Activated CD8-positive, alpha-beta T cell treated with anti-CD3 and anti-CD28 coated beads for 36 hours (primary cell): ENCODE measurements around the gene CACHD1. TPM values are rescaled to one million over a fixed set of nuclear protein-coding genes. Genes with fewer than 3 reads are reported as not detected.

Experiments used
- ATAC-seq: fragments of 200-7000 bp; cut with Tn5 transposase; one replicate; pipeline ENCODE4 v1.10.0; 2021; ENCODE audit warnings: mild to moderate bottlenecking, moderate library complexity
- CTCF ChIA-PET: fragments of 350-600 bp; sonication (Branson Sonifier 250); formaldehyde crosslinking; loops from one replicate; lab custom pipeline; 2021; ENCODE audit warnings: antibody characterized with exemption; lab: Charles Lee
- POLR2A ChIA-PET: fragments of 350-600 bp; sonication (Branson Sonifier 250); formaldehyde crosslinking; loops from one replicate; lab custom pipeline; 2021; ENCODE audit warnings: antibody characterized with exemption; lab: Charles Lee
- DNase-seq: peaks from one replicate; pipeline ENCODE4 v3.0.0-alpha.2; 2020
- H3K27ac Mint-ChIP-seq: one replicate; pipeline ENCODE4 v1.8.0; 2021; ENCODE audit warnings: mild to moderate bottlenecking, mixed read lengths
- H3K27me3 Mint-ChIP-seq: one replicate; pipeline ENCODE4 v1.8.0; 2021; ENCODE audit warnings: mixed read lengths
- H3K36me3 Mint-ChIP-seq: one replicate; pipeline ENCODE4 v1.8.0; 2021; ENCODE audit warnings: low read depth, mixed read lengths
- H3K4me1 Mint-ChIP-seq: one replicate; pipeline ENCODE4 v1.8.0; 2021; ENCODE audit warnings: low read depth, mixed read lengths
- H3K4me3 Mint-ChIP-seq: one replicate; pipeline ENCODE4 v1.8.0; 2021; ENCODE audit warnings: mild to moderate bottlenecking, moderate library complexity, mixed read lengths
- H3K9me3 Mint-ChIP-seq: one replicate; pipeline ENCODE4 v1.8.0; 2021; ENCODE audit warnings: mixed read lengths
- CTCF ChIP-seq: fragments of 200-600 bp; IDR thresholded peaks from one replicate; pipeline ENCODE4 v1.8.0; 2022; ENCODE audit warnings: antibody characterized with exemption, mild to moderate bottlenecking
- intact Hi-C: fragments of 100-400 bp; cut with micrococcal nuclease; formaldehyde crosslinking; loops from one replicate; pipeline ENCODE4 v1.10.0; 2022
- total RNA-seq, 2 experiments: library from RNA; stranded (reverse); gene quantifications; one replicate each; pipeline ENCODE4 v1.2.3, GENCODE V29; 2021

Gene CACHD1
- total RNA-seq, 2 experiments from 2014 or later: 2.2 to 2.5 TPM

- no peaks in the 10 kb centered on the region for H3K9me3 Mint-ChIP-seq
- CTCF ChIA-PET: interaction anchor here (0.8 kb wide), 1 partner anchor 16 kb away, joined by 3 read pairs; no protein-coding TSS in a partner anchor
- POLR2A ChIA-PET: interaction anchor here (0.7 kb wide), 1 partner anchor 11 kb away, joined by 3 read pairs; no protein-coding TSS in a partner anchor
- no peak for ATAC-seq
- TF ChIP-seq CTCF: no peak
- H3K36me3 Mint-ChIP-seq: no peaks in the 10 kb centered on the region
- no peak for DNase-seq
- peaks cover 2% of the 10 kb centered on the region for H3K27me3 Mint-ChIP-seq
- H3K27ac Mint-ChIP-seq: no peak overlapping the region
- intact Hi-C loops: no loop called here
- H3K4me1 Mint-ChIP-seq: peaks cover 10% of the 10 kb centered on the region
- no peak overlapping the region for H3K4me3 Mint-ChIP-seq
Measured at GRCh38 chr1:64486193-64486592, 16.3 kb downstream of the CACHD1 start.

DNA sequence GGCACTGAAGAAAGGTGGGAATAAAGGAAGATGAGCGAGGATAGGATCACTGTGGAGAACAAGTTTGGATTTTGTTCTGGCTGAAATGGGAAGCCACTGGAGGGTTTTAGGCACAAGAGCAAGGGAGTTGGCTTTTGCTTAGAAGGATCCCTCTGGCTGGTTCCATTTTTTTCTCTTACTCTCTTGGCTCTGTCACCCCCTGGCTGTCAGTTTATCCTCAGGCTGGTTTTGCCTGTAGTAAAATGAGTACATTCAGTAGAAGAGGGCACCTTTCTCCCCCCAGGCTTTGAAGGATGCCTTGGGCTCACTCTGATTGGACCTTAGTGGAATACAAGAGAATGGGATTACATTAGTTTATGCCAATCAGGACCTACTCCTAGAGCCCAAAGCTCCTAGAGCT, 17.1 kb downstream of the CACHD1 start:
- DNase-seq: peak; percentile 16
- no peak for TF ChIP-seq CTCF
- Mint-ChIP-seq H3K4me1 (peaks cover 10% of the 10 kb centered on the region), H3K27me3 (peaks cover 2% of the 10 kb centered on the region), H3K4me3 (no peak overlapping the region), H3K9me3 (no peaks in the 10 kb centered on the region), H3K27ac (no peak overlapping the region), H3K36me3 (no peaks in the 10 kb centered on the region)
- ATAC-seq: no peak
- POLR2A ChIA-PET: interaction anchor here (0.5 kb wide), 1 partner anchor 14 kb away, joined by 3 read pairs; no protein-coding TSS in a partner anchor
- CTCF ChIA-PET: no interaction called here
- intact Hi-C loops: no loop called here

- H3K4me1 Mint-ChIP-seq: peaks cover 7% of the 10 kb centered on the region
- no peak for ATAC-seq
- H3K9me3 Mint-ChIP-seq: no peaks in the 10 kb centered on the region
- no peak for DNase-seq
- intact Hi-C loops: no loop called here
- no peak overlapping the region for H3K27ac Mint-ChIP-seq
- peaks cover 2% of the 10 kb centered on the region for H3K27me3 Mint-ChIP-seq
- no peak for TF ChIP-seq CTCF
- no peak overlapping the region for H3K4me3 Mint-ChIP-seq
- ChIA-PET POLR2A (no interaction called here), CTCF (interaction anchor here (0.8 to 1.0 kb wide), 3 partner anchors 10 to 220 kb away, joined by 3 read pairs; no protein-coding TSS in a partner anchor)
- H3K36me3 Mint-ChIP-seq: no peaks in the 10 kb centered on the region
Measured at GRCh38 chr1:64488862-64489261, 18.9 kb downstream of the CACHD1 start.

- intact Hi-C loops: no loop called here
- peak overlapping the region; percentile 80 for H3K27ac Mint-ChIP-seq
- peaks cover 13% of the 10 kb centered on the region for H3K4me1 Mint-ChIP-seq
- H3K27me3 Mint-ChIP-seq: peaks cover 2% of the 10 kb centered on the region
- ATAC-seq (no peak), DNase-seq (no peak)
- no peak overlapping the region for H3K4me3 Mint-ChIP-seq
- no peaks in the 10 kb centered on the region for H3K36me3 Mint-ChIP-seq
- no peak for TF ChIP-seq CTCF
- no peaks in the 10 kb centered on the region for H3K9me3 Mint-ChIP-seq
- ChIA-PET POLR2A (no interaction called here), CTCF (interaction anchor here (0.8 to 1.0 kb wide), 4 partner anchors 9 to 221 kb away, joined by 3 to 4 read pairs (median 3); no protein-coding TSS in a partner anchor)
Measured at GRCh38 chr1:64489707-64490106, 19.8 kb downstream of the CACHD1 start.

- peaks cover 2% of the 10 kb centered on the region for H3K27me3 Mint-ChIP-seq
- no peaks in the 10 kb centered on the region for H3K9me3 Mint-ChIP-seq
- H3K4me3 Mint-ChIP-seq: no peak overlapping the region
- ATAC-seq (peak; percentile 81), DNase-seq (peak; percentile 20)
- ChIA-PET POLR2A (no interaction called here), CTCF (interaction anchor here (0.8 to 1.0 kb wide), 3 partner anchors 8 to 185 kb away, joined by 3 to 4 read pairs (median 3); no protein-coding TSS in a partner anchor)
- intact Hi-C loops: no loop called here
- no peaks in the 10 kb centered on the region for H3K36me3 Mint-ChIP-seq
- H3K4me1 Mint-ChIP-seq: peaks cover 16% of the 10 kb centered on the region
- TF ChIP-seq CTCF: no peak
- peak overlapping the region; percentile 80 for H3K27ac Mint-ChIP-seq
Measured at GRCh38 chr1:64490213-64490818, 20.4 kb downstream of the CACHD1 start.
